ENCODE results near the gene CHCHD6.

Gene CHCHD6

GRCh38 chr3:126680667-126681055, 23.4 kb upstream of the CHCHD6 start:
- no peak overlapping the region for H3K4me3 ChIP-seq
- peaks cover 0 to 11% of the 10 kb centered on the region in 2 donors for H3K27me3 ChIP-seq
- no peak for TF ChIP-seq CTCF (IDR thresholded peaks at IDR 0.05)
- H3K9me3 ChIP-seq: no peaks in the 10 kb centered on the region
- no peak for DNase-seq
- no peaks in the 10 kb centered on the region for H3K36me3 ChIP-seq
- H3K4me1 ChIP-seq: peaks cover 0 to 36% (median 30%) of the 10 kb centered on the region in 4 donors
- intact Hi-C loops (cut with DNase I; ENCODE audit: low total_unique reads): loop anchor here (2.0 kb wide), 1 partner anchor 866 kb away; no protein-coding TSS in a partner anchor
- no peak overlapping the region for H3K27ac ChIP-seq

- DNase-seq: no peak
- H3K4me3 ChIP-seq: no peak overlapping the region
- no peak for TF ChIP-seq CTCF (IDR thresholded peaks at IDR 0.05)
- H3K4me1 ChIP-seq: peaks cover 0 to 42% (median 30%) of the 10 kb centered on the region in 4 donors
- peaks cover 0 to 5% of the 10 kb centered on the region in 2 donors for H3K27me3 ChIP-seq
- intact Hi-C loops (cut with DNase I; ENCODE audit: low total_unique reads): no loop called here
- no peaks in the 10 kb centered on the region for H3K36me3 ChIP-seq
- H3K9me3 ChIP-seq: no peaks in the 10 kb centered on the region
- H3K27ac ChIP-seq: no peak overlapping the region
These were observed 22.0 kb upstream of the CHCHD6 start for GRCh38 chr3:126682009-126682408.

- intact Hi-C loops (cut with DNase I; ENCODE audit: low total_unique reads): no loop called here
- Histone ChIP-seq H3K9me3 (no peaks in the 10 kb centered on the region), H3K27ac (no peak overlapping the region), H3K4me1 (peaks cover 0 to 42% (median 30%) of the 10 kb centered on the region in 4 donors), H3K4me3 (no peak overlapping the region), H3K36me3 (no peaks in the 10 kb centered on the region), H3K27me3 (no peaks in the 10 kb centered on the region)
- TF ChIP-seq CTCF (IDR thresholded peaks at IDR 0.05): no peak
- no peak for DNase-seq
These were observed 21.0 kb upstream of the CHCHD6 start for GRCh38 chr3:126683069-126683468.

- TF ChIP-seq CTCF (IDR thresholded peaks at IDR 0.05): no peak
- Histone ChIP-seq H3K36me3 (no peaks in the 10 kb centered on the region), H3K4me3 (no peak overlapping the region), H3K27ac (peak overlapping the region; percentile 44 to 57), H3K4me1 (peaks cover 0 to 34% (median 24%) of the 10 kb centered on the region in 4 donors), H3K27me3 (no peaks in the 10 kb centered on the region), H3K9me3 (no peaks in the 10 kb centered on the region)
- intact Hi-C loops (cut with DNase I; ENCODE audit: low total_unique reads): no loop called here
- DNase-seq: no peak
These were observed 19.8 kb upstream of the CHCHD6 start for GRCh38 chr3:126684218-126684751.

GRCh38 chr3:126685021-126685420, 19.0 kb upstream of the CHCHD6 start:
- Histone ChIP-seq H3K27ac (peak overlapping the region; percentile 44 to 57), H3K4me1 (peaks cover 0 to 30% (median 21%) of the 10 kb centered on the region in 4 donors), H3K4me3 (no peak overlapping the region), H3K36me3 (no peaks in the 10 kb centered on the region), H3K27me3 (no peaks in the 10 kb centered on the region), H3K9me3 (no peaks in the 10 kb centered on the region)
- no peak for DNase-seq
- intact Hi-C loops (cut with DNase I; ENCODE audit: low total_unique reads): no loop called here
- TF ChIP-seq CTCF (IDR thresholded peaks at IDR 0.05): no peak

GRCh38 chr3:126685493-126685892, 18.5 kb upstream of the CHCHD6 start:
- Histone ChIP-seq H3K9me3 (no peaks in the 10 kb centered on the region), H3K27me3 (no peaks in the 10 kb centered on the region), H3K36me3 (no peaks in the 10 kb centered on the region), H3K4me3 (no peak overlapping the region), H3K27ac (peak overlapping the region; percentile 44 to 57), H3K4me1 (peaks cover 0 to 30% (median 21%) of the 10 kb centered on the region in 4 donors)
- no peak for TF ChIP-seq CTCF (IDR thresholded peaks at IDR 0.05)
- intact Hi-C loops (cut with DNase I; ENCODE audit: low total_unique reads): no loop called here
- no peak for DNase-seq
